ENCODE results near the gene KCNK3. TPM values are rescaled to one million over a fixed set of nuclear protein-coding genes. Genes with fewer than 3 reads are reported as not detected.

KCNK3 gene
- total RNA-seq, 4 donors from 2014 or later: 0.37 to 1.5 (median 0.82) TPM

- in situ Hi-C loops (cut with MboI; ENCODE audit: low pct_ligation_motif_present in 1 of 4, low pct_unique_long_range_greater_than_20kb in 1 of 4, low sequenced_read_pairs in 3 of 4): loop anchor here in 1 of 4 donors (25.0 kb wide), 1 partner anchor 117 kb away; no protein-coding TSS in a partner anchor
- peaks cover 1 to 8% (median 3%) of the 10 kb centered on the region in 4 donors for H3K4me1 ChIP-seq
- H3K27ac ChIP-seq: no peak overlapping the region
- H3K27me3 ChIP-seq: no peaks in the 10 kb centered on the region
- no peak for DNase-seq
- no peaks in the 10 kb centered on the region for H3K36me3 ChIP-seq
- no peak for TF ChIP-seq EP300 (IDR thresholded peaks at IDR 0.05; ENCODE audit: low read depth)
- TF ChIP-seq POLR2AphosphoS5 (IDR thresholded peaks at IDR 0.05): no peak
- H3K9me3 ChIP-seq: no peaks in the 10 kb centered on the region
- 69 to 73% methylated on average over 2 of the region's 2 CpGs for WGBS, 2 donors (ENCODE audit: low coverage in 1 of 2)
- intact Hi-C loops (cut with DNase I; ENCODE audit: low total_unique reads): no loop called here
- H3K4me3 ChIP-seq: no peak overlapping the region
Observed at GRCh38 chr2:26729311-26729710, 36.8 kb downstream of the KCNK3 start.

GRCh38 chr2:26730549-26731344, 38.2 kb downstream of the KCNK3 start:
- H3K4me1 ChIP-seq: no peaks in the 10 kb centered on the region
- intact Hi-C loops (cut with DNase I; ENCODE audit: low total_unique reads): no loop called here
- H3K27me3 ChIP-seq: no peaks in the 10 kb centered on the region
- no peaks in the 10 kb centered on the region for H3K9me3 ChIP-seq
- H3K4me3 ChIP-seq: no peak overlapping the region
- H3K27ac ChIP-seq: no peak overlapping the region
- H3K36me3 ChIP-seq: no peaks in the 10 kb centered on the region
- WGBS, 2 donors (ENCODE audit: low coverage in 1 of 2): 55% methylated on average over 19 of the region's 19 CpGs; no CpG with 5 or more reads in 1 of the 2 donors
- in situ Hi-C loops (cut with MboI; ENCODE audit: low pct_ligation_motif_present in 1 of 4, low pct_unique_long_range_greater_than_20kb in 1 of 4, low sequenced_read_pairs in 3 of 4): loop anchor here in 1 of 4 donors (25.0 kb wide), 1 partner anchor 118 kb away; no protein-coding TSS in a partner anchor
- no peak for DNase-seq
- TF ChIP-seq CTCF (IDR thresholded peaks at IDR 0.05) (no peak), EP300 (IDR thresholded peaks at IDR 0.05; ENCODE audit: low read depth) (no peak), POLR2AphosphoS5 (IDR thresholded peaks at IDR 0.05) (no peak), POLR2A (IDR thresholded peaks at IDR 0.05) (no peak)

GRCh38 chr2:26731714-26732113, 39.2 kb downstream of the KCNK3 start:
- intact Hi-C loops (cut with DNase I; ENCODE audit: low total_unique reads): no loop called here
- TF ChIP-seq POLR2AphosphoS5 (IDR thresholded peaks at IDR 0.05) (no peak), POLR2A (IDR thresholded peaks at IDR 0.05) (no peak), CTCF (IDR thresholded peaks at IDR 0.05) (no peak), EP300 (IDR thresholded peaks at IDR 0.05; ENCODE audit: low read depth) (no peak)
- no peak overlapping the region for H3K27ac ChIP-seq
- H3K4me1 ChIP-seq: no peaks in the 10 kb centered on the region
- H3K9me3 ChIP-seq: no peaks in the 10 kb centered on the region
- in situ Hi-C loops (cut with MboI; ENCODE audit: low pct_ligation_motif_present in 1 of 4, low pct_unique_long_range_greater_than_20kb in 1 of 4, low sequenced_read_pairs in 3 of 4): loop anchor here in 1 of 4 donors (25.0 kb wide), 1 partner anchor 119 kb away; no protein-coding TSS in a partner anchor
- no peak for DNase-seq
- WGBS, 2 donors (ENCODE audit: low coverage in 1 of 2): 80 to 100% methylated on average over 1 to 4 of the region's 4 CpGs
- no peaks in the 10 kb centered on the region for H3K27me3 ChIP-seq
- H3K36me3 ChIP-seq: no peaks in the 10 kb centered on the region
- no peak overlapping the region for H3K4me3 ChIP-seq

GRCh38 chr2:26732446-26732845, 39.9 kb downstream of the KCNK3 start:
- intact Hi-C loops (cut with DNase I; ENCODE audit: low total_unique reads): no loop called here
- Histone ChIP-seq H3K27ac (no peak overlapping the region), H3K4me1 (no peaks in the 10 kb centered on the region), H3K27me3 (no peaks in the 10 kb centered on the region), H3K36me3 (no peaks in the 10 kb centered on the region), H3K4me3 (no peak overlapping the region), H3K9me3 (no peaks in the 10 kb centered on the region)
- WGBS, 2 donors (ENCODE audit: low coverage in 1 of 2): 75 to 80% methylated on average over 1 to 3 of the region's 3 CpGs
- in situ Hi-C loops (cut with MboI; ENCODE audit: low pct_ligation_motif_present in 1 of 4, low pct_unique_long_range_greater_than_20kb in 1 of 4, low sequenced_read_pairs in 3 of 4): loop anchor here in 1 of 4 donors (25.0 kb wide), 1 partner anchor 120 kb away; no protein-coding TSS in a partner anchor
- DNase-seq: no peak
- no peak for TF ChIP-seq CTCF (IDR thresholded peaks at IDR 0.05)
- TF ChIP-seq EP300 (IDR thresholded peaks at IDR 0.05; ENCODE audit: low read depth): no peak
- no peak for TF ChIP-seq POLR2A (IDR thresholded peaks at IDR 0.05)
- TF ChIP-seq POLR2AphosphoS5 (IDR thresholded peaks at IDR 0.05): no peak
